HG02623 (cell line): ENCODE data around the gene DBF4.

Experiments
- ATAC-seq: cut with Tn5 transposase; IDR thresholded peaks from one replicate; pipeline ENCODE4 v1.9.1; 2021; ENCODE audit warnings: moderate library complexity; ENCODE audit not compliant: unreplicated experiment

Gene DBF4

GRCh38 chr7:87948371-87948770, 72.1 kb downstream of the DBF4 start:
- ATAC-seq = no peak
